OCI-LY7 (cell line): ENCODE measurements around the gene UBE2M.
"Not testable (repeated sequence)": the region's sequence is repeated elsewhere in the genome, so short reads cannot be mapped to it uniquely, and the experiment has no call there.

Experiments
- EZH2phosphoT487 ChIP-seq: fragments of 200-600 bp; sonication (generic); IDR thresholded peaks from 2 replicates; pipeline ENCODE4 v1.6.1; 2018; ENCODE audit warnings: low read depth, borderline replicate concordance, mild to moderate bottlenecking, mixed run types, antibody characterized with exemption, low read length, moderate library complexity, mixed read lengths
- TF ChIP-seq, protein P1 (sequence below): fragments of 200-600 bp; sonication (generic); conservative IDR thresholded peaks from 2 replicates; pipeline ENCODE4 v1.5.1; 2014; ENCODE audit warnings: mild to moderate bottlenecking, antibody characterized with exemption, low read length, moderate library complexity, mixed read lengths

GRCh38 chr19:58542641-58543372, 15.6 kb downstream of the UBE2M start:
- TF ChIP-seq, protein P1, sequence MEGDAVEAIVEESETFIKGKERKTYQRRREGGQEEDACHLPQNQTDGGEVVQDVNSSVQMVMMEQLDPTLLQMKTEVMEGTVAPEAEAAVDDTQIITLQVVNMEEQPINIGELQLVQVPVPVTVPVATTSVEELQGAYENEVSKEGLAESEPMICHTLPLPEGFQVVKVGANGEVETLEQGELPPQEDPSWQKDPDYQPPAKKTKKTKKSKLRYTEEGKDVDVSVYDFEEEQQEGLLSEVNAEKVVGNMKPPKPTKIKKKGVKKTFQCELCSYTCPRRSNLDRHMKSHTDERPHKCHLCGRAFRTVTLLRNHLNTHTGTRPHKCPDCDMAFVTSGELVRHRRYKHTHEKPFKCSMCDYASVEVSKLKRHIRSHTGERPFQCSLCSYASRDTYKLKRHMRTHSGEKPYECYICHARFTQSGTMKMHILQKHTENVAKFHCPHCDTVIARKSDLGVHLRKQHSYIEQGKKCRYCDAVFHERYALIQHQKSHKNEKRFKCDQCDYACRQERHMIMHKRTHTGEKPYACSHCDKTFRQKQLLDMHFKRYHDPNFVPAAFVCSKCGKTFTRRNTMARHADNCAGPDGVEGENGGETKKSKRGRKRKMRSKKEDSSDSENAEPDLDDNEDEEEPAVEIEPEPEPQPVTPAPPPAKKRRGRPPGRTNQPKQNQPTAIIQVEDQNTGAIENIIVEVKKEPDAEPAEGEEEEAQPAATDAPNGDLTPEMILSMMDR, result not testable (repeated sequence)
- TF ChIP-seq EZH2phosphoT487, result not testable (repeated sequence)
